ENCODE results near the gene ACTR10.

DNA sequence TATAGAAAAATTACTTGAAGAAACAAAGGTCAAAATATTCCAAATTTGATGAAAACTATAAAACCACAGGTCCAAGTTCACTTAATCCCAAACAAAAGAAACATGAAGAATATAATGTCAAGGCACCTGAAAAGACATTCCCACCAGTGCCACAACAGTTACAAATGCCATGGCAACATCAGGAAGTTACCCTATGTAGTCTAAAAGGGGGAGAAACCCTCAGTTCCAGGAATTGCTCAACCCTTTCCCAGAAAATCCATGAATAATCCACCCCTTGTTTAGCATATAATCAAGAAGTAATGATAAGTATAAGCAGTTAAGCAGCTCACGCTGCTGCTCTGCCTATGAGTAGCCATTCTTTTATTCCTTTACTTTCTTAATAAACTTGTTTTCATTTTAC is 3.8 kb upstream of the ACTR10 start:
- TF ChIP-seq TAL1 (IDR thresholded peaks at IDR 0.05) (no peak), NCOA2 (IDR thresholded peaks at IDR 0.05; ENCODE audit: partially characterized antibody in 2 of 2) (no peak), ETV6 (IDR thresholded peaks at IDR 0.05; ENCODE audit: borderline replicate concordance in 1 of 2, low read depth in 2 of 2, low read length in 1 of 2) (no peak), ETV6 (CRISPR knock-in tag; IDR thresholded peaks at IDR 0.05; ENCODE audit: borderline replicate concordance) (no peak)
- TF ChIP-seq, protein P1, sequence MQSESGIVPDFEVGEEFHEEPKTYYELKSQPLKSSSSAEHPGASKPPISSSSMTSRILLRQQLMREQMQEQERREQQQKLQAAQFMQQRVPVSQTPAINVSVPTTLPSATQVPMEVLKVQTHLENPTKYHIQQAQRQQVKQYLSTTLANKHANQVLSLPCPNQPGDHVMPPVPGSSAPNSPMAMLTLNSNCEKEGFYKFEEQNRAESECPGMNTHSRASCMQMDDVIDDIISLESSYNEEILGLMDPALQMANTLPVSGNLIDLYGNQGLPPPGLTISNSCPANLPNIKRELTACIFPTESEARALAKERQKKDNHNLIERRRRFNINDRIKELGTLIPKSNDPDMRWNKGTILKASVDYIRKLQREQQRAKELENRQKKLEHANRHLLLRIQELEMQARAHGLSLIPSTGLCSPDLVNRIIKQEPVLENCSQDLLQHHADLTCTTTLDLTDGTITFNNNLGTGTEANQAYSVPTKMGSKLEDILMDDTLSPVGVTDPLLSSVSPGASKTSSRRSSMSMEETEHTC (IDR thresholded peaks at IDR 0.05), result no peak
